HG03521 (cell line): Measurements from ENCODE around the gene ZFY.
A peak's percentile ranks its signal among the peaks of the same experiment; 100 is the strongest.
"Not testable (repeated sequence)": the region's sequence is repeated elsewhere in the genome, so short reads cannot be mapped to it uniquely, and the experiment has no call there.

Experiments
- ATAC-seq: cut with Tn5 transposase; IDR thresholded peaks from one replicate; pipeline ENCODE4 v1.9.1; 2021; ENCODE audit warnings: mild to moderate bottlenecking, moderate library complexity; ENCODE audit not compliant: unreplicated experiment

ZFY gene

GRCh38 chrY:2972708-2973107 lies 37.5 kb downstream of the ZFY start:
- no peak for ATAC-seq

- no peak for ATAC-seq
These were observed 38.0 kb downstream of the ZFY start for GRCh38 chrY:2973110-2973751.

- ATAC-seq = no peak
These were observed 44.1 kb downstream of the ZFY start for GRCh38 chrY:2979283-2979682.

- ATAC-seq = no peak
These were observed 49.3 kb downstream of the ZFY start for GRCh38 chrY:2984491-2984890.

- ATAC-seq = not testable (repeated sequence)
These were observed 52.0 kb downstream of the ZFY start for GRCh38 chrY:2987178-2987577.

- ATAC-seq = not testable (repeated sequence)
These were observed 62.2 kb downstream of the ZFY start for GRCh38 chrY:2997369-2997768.

- ATAC-seq = no peak
These were observed 67.0 kb downstream of the ZFY start for GRCh38 chrY:3002190-3002589.

GRCh38 chrY:3002680-3003515 lies 67.7 kb downstream of the ZFY start:
- ATAC-seq = peak; percentile 40

GRCh38 chrY:3003516-3003830 lies 68.3 kb downstream of the ZFY start:
- peak; percentile 19 for ATAC-seq

GRCh38 chrY:3003846-3004245 lies 68.7 kb downstream of the ZFY start:
- ATAC-seq = no peak

GRCh38 chrY:3006031-3006430 lies 70.8 kb downstream of the ZFY start:
- not testable (repeated sequence) for ATAC-seq

GRCh38 chrY:3007967-3008366 lies 72.8 kb downstream of the ZFY start:
- ATAC-seq = no peak

- no peak for ATAC-seq
These were observed 77.0 kb downstream of the ZFY start for GRCh38 chrY:3012226-3012625.

- no peak for ATAC-seq
These were observed 81.4 kb downstream of the ZFY start for GRCh38 chrY:3016594-3016993.

- ATAC-seq = no peak
These were observed 83.4 kb downstream of the ZFY start for GRCh38 chrY:3018546-3018945.

- no peak for ATAC-seq
These were observed 84.4 kb downstream of the ZFY start for GRCh38 chrY:3019584-3019983.

- ATAC-seq = no peak
These were observed 86.0 kb downstream of the ZFY start for GRCh38 chrY:3021176-3021575.

GRCh38 chrY:3023606-3024005 lies 88.4 kb downstream of the ZFY start:
- ATAC-seq = no peak

GRCh38 chrY:3025357-3025756 lies 90.2 kb downstream of the ZFY start:
- ATAC-seq = no peak
